ENCODE measurements around the gene ADRB2. TPM values are rescaled to one million over a fixed set of nuclear protein-coding genes. Genes with fewer than 3 reads are reported as not detected.

Gene ADRB2
- total RNA-seq, 1 experiment from 2014 or later, result 0.25 TPM

DNA sequence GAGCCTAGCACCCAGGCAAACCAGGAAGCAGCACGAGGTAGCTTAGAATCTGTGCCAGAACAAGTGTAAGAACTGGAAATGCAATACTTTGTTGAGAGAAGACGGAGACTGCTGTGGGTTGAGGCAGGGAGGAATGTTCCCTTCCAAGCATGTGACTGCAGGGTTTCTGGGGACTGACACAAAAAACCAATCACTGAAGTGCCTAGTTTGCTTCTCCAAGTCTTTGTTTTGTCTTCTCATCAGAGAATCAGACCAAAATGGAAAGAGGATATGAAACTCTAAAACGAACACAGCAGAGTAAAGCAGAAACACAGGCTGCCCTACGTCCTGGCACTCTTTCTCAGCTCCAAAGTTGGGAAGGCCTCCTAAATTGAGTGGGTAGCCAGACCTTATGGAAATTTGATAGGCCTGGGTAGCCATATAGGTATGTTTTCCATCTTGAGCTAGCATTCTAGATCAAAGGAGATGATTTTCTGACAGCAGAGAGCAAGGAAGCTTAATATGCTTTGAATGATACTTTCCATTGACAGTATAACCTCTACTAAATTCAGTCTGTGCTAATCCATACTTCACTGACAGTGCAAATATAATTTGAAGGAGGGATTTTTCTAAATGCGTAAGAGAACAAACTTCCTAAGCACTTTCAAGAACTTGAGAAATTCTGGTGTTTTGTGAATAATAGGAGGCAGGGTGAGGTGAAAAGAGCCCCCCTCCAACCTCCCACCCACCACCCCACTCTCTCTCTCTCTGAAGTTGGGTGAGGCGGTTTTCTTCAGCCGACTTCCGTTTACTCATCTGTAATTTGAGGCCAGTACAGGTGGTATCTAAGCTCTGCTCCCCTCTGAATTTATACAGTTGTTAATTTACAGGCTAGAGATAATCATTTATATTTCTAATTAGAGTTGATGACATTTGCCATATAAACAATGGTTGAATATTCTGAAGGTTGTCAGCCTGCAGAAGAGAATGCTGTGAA lies 5.5 kb downstream of the ADRB2 start:
- ATAC-seq, result no peak
- Histone ChIP-seq H3K36me3 (ENCODE audit: control insufficient read depth in 1 of 2, insufficient read depth in 2 of 2, low read length in 2 of 2) (no peaks in the 10 kb centered on the region), H4K20me1 (ENCODE audit: insufficient read depth) (no peaks in the 10 kb centered on the region), H3K79me2 (ENCODE audit: insufficient read depth, low read length) (no peaks in the 10 kb centered on the region), H3K4me3 (replicated peaks in 1 of 2; ENCODE audit: low read depth in 1 of 2, low read length in 2 of 2) (no peak overlapping the region), H3K4me1 (ENCODE audit: control insufficient read depth in 1 of 2, insufficient read depth in 2 of 2, low read length in 2 of 2) (peaks cover 0 to under 1% of the 10 kb centered on the region in 2 experiments; a peak in 1 of 4 replicates), H3K27ac (ENCODE audit: low read depth, low read length) (no peak overlapping the region), H3K9me2 (ENCODE audit: insufficient read depth) (no peaks in the 10 kb centered on the region), H2AFZ (ENCODE audit: low read depth, low read length, poor library complexity, severe bottlenecking) (no peak overlapping the region), H3K9me3 (ENCODE audit: control insufficient read depth in 1 of 2, insufficient read depth in 1 of 2, low read depth in 1 of 2, low read length in 2 of 2) (no peaks in the 10 kb centered on the region), H3K9ac (ENCODE audit: low read length) (no peak overlapping the region), H3K4me2 (ENCODE audit: low read length) (no peak overlapping the region), H3K27me3 (ENCODE audit: insufficient read depth, low read length) (no peaks in the 10 kb centered on the region; the same call in 1 of the 2 replicates)
- no peak for DNase-seq (ENCODE audit: low read depth, low spot score)
- no peak for TF ChIP-seq ELF1 (IDR thresholded peaks at IDR 0.05; ENCODE audit: borderline replicate concordance, low read depth)
- no peak for TF ChIP-seq EGR1 (IDR thresholded peaks at IDR 0.05; ENCODE audit: low read depth)
- ChIA-PET CTCF (interaction anchor here (2.2 kb wide), 1 partner anchor 11 kb away, joined by 4 read pairs; no protein-coding TSS in a partner anchor), RAD21 (ENCODE audit: low non-redundant PET in 1 of 2, low total read pairs in 2 of 2, uncharacterized antibody in 2 of 2, unreplicated experiment in 2 of 2) (no interaction called here), POLR2A (interaction anchor here (1.0 kb wide), 1 partner anchor 13 kb away, joined by 3 read pairs; no protein-coding TSS in a partner anchor)
- intact Hi-C loops (cut with micrococcal nuclease), result no loop called here
- BruUV-seq (replicated peaks), result no TSS peak

GRCh38 chr5:148833122-148833521 lies 6.7 kb downstream of the ADRB2 start:
- no TSS peak for BruUV-seq (replicated peaks)
- H2AFZ ChIP-seq (ENCODE audit: low read depth, low read length, poor library complexity, severe bottlenecking), result no peak overlapping the region
- ChIA-PET RAD21 (ENCODE audit: low non-redundant PET in 1 of 2, low total read pairs in 2 of 2, uncharacterized antibody in 2 of 2, unreplicated experiment in 2 of 2) (no interaction called here), CTCF (no interaction called here), POLR2A (no interaction called here)
- no peak for ATAC-seq
- no peak overlapping the region for H3K9ac ChIP-seq (ENCODE audit: low read length)
- DNase-seq (ENCODE audit: low read depth, low spot score), result no peak
- H3K27ac ChIP-seq (ENCODE audit: low read depth, low read length), result no peak overlapping the region
- no peak overlapping the region for H3K4me2 ChIP-seq (ENCODE audit: low read length)
- no peaks in the 10 kb centered on the region for H3K9me2 ChIP-seq (ENCODE audit: insufficient read depth)
- no peaks in the 10 kb centered on the region for H4K20me1 ChIP-seq (ENCODE audit: insufficient read depth)
- no peaks in the 10 kb centered on the region for H3K9me3 ChIP-seq (ENCODE audit: control insufficient read depth in 1 of 2, insufficient read depth in 1 of 2, low read depth in 1 of 2, low read length in 2 of 2)
- no peaks in the 10 kb centered on the region for H3K79me2 ChIP-seq (ENCODE audit: insufficient read depth, low read length)
- H3K27me3 ChIP-seq (ENCODE audit: insufficient read depth, low read length), result no peaks in the 10 kb centered on the region; the same call in 1 of the 2 replicates
- intact Hi-C loops (cut with micrococcal nuclease), result no loop called here
- no peak overlapping the region for H3K4me3 ChIP-seq (replicated peaks in 1 of 2; ENCODE audit: low read depth in 1 of 2, low read length in 2 of 2)
- no peaks in the 10 kb centered on the region for H3K4me1 ChIP-seq (ENCODE audit: control insufficient read depth in 1 of 2, insufficient read depth in 2 of 2, low read length in 2 of 2)
- H3K36me3 ChIP-seq (ENCODE audit: control insufficient read depth in 1 of 2, insufficient read depth in 2 of 2, low read length in 2 of 2), result no peaks in the 10 kb centered on the region
- TF ChIP-seq ZNF274 (IDR thresholded peaks at IDR 0.05; ENCODE audit: low read depth, low read length) (no peak), ELF1 (IDR thresholded peaks at IDR 0.05; ENCODE audit: borderline replicate concordance, low read depth) (no peak), YY1 (IDR thresholded peaks at IDR 0.05; ENCODE audit: extremely low read depth, insufficient replicate concordance, low read depth, low read length) (no peak), SRF (IDR thresholded peaks at IDR 0.05; ENCODE audit: low read depth) (no peak), ZFX (IDR thresholded peaks at IDR 0.05) (no peak), MAX (IDR thresholded peaks at IDR 0.05) (no peak), POLR2A (IDR thresholded peaks at IDR 0.05; ENCODE audit: borderline replicate concordance, extremely low read depth, insufficient read depth, insufficient read length) (no peak), CEBPB (IDR thresholded peaks at IDR 0.05; ENCODE audit: low read depth) (no peak), FOSL1 (IDR thresholded peaks at IDR 0.05; ENCODE audit: low read depth) (no peak), REST (IDR thresholded peaks at IDR 0.05; ENCODE audit: low read depth) (no peak), SIN3A (IDR thresholded peaks at IDR 0.05; ENCODE audit: low read depth) (no peak)
- TF ChIP-seq, protein P1, sequence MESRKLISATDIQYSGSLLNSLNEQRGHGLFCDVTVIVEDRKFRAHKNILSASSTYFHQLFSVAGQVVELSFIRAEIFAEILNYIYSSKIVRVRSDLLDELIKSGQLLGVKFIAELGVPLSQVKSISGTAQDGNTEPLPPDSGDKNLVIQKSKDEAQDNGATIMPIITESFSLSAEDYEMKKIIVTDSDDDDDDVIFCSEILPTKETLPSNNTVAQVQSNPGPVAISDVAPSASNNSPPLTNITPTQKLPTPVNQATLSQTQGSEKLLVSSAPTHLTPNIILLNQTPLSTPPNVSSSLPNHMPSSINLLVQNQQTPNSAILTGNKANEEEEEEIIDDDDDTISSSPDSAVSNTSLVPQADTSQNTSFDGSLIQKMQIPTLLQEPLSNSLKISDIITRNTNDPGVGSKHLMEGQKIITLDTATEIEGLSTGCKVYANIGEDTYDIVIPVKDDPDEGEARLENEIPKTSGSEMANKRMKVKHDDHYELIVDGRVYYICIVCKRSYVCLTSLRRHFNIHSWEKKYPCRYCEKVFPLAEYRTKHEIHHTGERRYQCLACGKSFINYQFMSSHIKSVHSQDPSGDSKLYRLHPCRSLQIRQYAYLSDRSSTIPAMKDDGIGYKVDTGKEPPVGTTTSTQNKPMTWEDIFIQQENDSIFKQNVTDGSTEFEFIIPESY (IDR thresholded peaks at IDR 0.05; ENCODE audit: extremely low read depth, insufficient replicate concordance, low read length), result no peak

All from HCT116 (cell line).